ENCODE data around the gene PET100.
"Not testable (repeated sequence)": the region's sequence is repeated elsewhere in the genome, so short reads cannot be mapped to it uniquely, and the experiment has no call there.

The PET100 gene

DNA sequence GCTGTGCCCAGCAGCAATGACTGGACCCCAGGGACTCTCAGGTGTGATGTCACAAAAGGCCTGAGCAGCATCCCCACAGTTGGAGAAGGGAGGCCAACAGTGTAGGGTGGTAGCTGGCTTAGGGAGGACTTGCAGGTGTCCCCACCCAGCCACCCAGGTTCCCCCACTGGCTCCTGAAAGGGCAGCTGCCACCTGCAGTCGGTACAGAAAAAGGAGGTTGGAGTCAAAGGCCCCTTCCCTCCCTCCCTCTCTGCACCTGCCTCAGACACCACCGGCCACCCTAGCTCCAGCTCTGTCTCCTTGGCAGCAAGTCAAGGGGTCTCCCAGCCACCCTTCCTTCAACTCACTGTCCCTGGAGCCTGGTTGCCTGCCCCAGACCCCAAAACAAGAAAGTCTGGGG lies 4.1 kb downstream of the PET100 start, which contains the start of gene PCP2:
Gene PCP2, minus strand, starts transcription at position 22 of the 400 bp plus-strand sequence. CDS start 262 bp downstream, outside the sequence.
- no peak for DNase-seq (ENCODE audit: low spot score)

DNA sequence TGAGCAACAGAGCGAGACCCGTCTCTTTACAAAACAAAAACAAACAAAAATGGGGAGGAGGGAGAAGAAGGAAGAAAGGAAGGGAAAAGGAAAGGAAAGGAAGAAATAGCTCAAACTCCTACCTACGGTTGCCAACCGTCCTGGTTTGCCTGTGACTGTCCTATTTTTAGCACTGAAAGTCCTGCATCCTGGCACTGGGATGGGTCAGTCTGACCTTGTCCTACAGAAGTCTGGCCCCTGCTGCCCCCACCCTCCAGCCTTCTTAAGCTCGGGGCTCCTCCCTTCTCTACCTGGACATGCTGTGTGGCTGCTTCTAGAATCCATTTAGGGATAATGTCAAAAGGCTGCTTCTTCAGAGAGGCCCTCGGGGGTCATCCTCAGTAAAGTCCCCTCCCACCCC lies 6.1 kb downstream of the PET100 start:
- DNase-seq (ENCODE audit: low spot score) = no peak

DNA sequence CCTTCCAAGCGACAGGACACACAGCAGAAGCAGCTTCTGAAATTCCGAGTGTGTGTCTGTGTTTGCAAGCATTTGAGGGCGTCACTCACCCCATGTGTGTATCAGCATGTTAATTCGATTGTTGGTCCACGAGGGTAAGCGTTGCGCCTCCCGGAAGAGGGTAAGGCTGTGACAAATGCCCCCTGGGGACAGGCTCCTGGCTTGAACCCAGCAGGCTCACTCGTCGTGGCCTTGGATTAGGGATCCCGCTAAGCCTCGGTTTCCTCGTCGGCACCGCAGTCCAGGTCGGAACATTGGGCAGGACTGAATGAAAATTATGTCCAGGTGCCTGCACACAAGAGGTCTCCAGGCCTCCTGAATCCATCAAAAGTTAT lies 6.7 kb downstream of the PET100 start:
- DNase-seq (ENCODE audit: low spot score) = no peak

DNA sequence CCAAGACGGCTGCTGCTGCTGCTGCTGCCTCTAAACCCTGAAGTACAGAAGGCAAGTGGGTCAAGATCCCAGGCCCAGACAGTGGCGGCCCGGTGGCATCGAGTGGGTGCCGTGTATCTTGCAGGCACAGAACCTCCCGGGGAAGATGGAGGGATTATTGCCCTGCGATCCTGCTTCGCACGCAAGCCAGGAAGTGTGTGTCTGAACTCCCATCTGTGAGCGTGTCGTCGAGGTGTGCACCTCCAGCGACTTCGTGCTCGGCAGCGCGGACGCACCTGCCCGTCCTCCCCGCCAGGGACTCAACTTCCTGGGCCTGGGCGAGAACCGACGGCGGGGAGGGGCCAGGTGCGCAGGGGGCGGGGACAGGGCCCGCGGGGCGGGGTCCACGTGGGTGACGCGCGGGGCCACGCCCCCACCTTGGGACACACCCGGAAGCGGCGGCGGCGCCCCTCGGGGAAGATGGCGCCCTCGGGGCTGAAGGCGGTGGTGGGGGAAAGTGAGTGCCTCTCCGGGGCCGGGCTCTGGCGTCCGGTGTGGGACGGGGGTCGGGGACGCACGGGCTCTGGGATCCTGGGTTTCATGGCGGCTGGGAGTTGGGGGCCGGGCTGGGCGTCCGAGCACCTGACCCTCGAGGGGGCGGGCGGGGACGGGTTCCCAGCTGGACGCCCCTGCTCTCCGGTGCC lies 7.2 kb downstream of the PET100 start, which contains the start of gene STXBP2:
Gene STXBP2, plus strand, starts transcription at position 420 of the 683 bp plus-strand sequence. Its CDS starts 40 bp downstream, at position 460.
- no peak for DNase-seq (ENCODE audit: low spot score)

DNA sequence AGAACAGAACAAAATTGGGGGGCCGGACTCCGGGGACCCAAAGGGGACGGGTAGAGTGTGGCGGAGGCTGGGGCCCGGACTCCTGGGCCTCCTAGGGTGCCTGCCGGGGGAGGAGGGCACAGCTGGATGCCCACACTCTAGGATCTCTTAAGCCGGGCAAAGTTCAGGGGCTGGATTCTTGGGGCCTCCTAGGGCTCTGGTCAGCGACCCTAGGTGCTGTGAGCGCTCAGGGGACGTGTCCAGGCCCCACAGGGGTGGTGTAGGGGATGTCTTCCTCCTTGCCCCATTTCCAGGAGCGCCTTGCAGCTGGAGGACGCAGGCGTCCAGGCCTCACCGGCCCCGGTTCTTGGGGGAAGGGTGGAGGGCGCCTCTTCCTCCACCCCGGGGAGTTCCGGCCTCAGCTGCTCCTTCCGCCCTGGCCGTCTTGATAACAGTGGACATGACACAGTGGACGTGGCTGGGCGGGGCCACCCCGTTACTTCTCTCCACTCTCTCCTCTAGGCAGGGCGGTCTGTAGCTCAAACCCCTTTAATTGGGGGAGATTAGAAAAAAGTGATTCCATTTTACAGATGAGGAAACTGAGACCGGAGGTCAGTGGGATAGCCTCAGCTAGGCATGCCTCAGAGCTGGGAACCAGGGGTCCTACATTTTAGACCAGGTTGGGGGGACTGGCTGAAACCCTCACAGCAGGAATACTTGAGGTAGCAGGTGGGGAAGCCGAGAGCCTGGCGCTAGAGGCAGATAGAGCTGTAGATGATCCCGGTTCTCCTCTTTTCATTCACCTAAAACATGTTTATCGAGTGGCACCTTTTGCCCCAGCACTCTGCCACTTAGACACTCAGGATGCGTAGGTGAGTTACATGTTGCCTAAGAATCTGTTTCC lies 8.0 kb downstream of the PET100 start:
- no peak for DNase-seq (ENCODE audit: low spot score)

DNA sequence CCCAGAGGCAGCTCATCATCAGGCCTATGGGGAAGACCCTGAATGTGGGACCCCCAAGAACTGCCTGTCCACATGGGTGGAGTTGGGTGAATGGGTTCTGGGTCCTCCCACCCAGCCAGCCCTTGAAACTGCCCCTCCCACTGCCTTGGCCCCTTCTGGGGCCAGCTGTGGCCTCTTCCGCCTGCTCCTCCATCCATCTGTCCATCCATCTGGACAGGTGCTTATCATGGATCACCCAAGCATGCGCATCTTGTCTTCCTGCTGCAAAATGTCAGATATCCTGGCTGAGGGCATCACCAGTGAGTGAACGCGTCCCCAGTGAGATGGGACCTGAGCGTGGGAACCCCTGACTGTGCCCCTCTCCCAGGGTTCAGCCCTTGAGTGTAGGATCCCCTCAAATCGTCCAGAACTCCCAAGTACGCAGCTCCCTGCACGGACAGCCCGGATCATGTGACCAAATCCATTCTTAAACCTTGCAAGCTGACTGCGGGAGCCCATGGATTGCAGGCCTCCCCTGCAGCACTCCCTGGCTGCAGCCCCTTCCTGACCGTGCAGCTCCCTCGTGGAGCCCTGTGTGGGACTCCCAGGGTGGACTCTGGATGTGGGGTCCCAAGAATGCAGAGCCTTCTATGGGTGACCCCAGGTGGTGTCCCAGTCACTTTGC lies 9.3 kb downstream of the PET100 start:
- DNase-seq (ENCODE audit: low spot score) = no peak

DNA sequence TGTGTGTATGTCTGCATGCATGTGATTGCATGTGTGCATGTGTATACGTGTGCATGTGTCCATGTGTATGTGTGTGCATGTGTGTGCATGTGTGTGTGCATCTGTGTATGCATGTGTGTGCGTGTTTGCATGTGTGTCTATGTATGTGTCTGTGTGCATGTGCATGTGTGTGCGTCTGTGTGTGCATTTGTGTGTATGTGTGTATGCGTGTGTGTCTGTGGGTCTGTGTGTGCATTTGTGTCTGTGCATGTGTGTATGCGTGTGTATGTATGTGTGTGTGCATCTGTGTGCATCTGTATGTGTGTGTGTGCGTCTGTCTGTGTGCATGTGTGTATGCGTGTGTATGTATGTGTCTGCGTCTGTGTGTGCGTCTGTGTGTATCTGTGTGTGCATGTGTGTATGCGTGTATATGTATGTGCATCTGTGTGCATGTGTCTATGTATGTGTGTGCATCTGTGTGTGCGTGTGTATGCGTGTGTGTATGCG lies 10.3 kb downstream of the PET100 start:
- no peak for DNase-seq (ENCODE audit: low spot score)

DNA sequence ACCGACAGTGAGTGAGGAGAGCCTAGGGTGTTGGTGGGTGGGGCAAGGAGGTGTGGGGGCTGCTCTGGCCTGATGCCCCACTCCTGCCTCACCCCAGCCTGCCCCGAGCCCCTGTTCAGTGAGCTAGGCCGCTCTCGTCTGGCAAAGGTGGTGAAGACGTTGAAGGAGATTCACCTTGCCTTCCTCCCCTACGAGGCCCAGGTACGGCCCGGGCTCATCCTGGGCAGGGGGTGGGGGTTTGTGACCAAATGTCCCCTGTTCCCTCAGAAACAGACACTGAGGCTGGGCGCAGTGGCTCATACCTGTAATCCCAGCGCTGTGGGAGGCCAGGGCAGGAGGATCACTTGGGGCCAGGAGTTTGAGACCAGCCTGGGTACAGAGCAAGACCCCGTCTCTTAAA lies 11.2 kb downstream of the PET100 start:
- DNase-seq (ENCODE audit: low spot score) = no peak

DNA sequence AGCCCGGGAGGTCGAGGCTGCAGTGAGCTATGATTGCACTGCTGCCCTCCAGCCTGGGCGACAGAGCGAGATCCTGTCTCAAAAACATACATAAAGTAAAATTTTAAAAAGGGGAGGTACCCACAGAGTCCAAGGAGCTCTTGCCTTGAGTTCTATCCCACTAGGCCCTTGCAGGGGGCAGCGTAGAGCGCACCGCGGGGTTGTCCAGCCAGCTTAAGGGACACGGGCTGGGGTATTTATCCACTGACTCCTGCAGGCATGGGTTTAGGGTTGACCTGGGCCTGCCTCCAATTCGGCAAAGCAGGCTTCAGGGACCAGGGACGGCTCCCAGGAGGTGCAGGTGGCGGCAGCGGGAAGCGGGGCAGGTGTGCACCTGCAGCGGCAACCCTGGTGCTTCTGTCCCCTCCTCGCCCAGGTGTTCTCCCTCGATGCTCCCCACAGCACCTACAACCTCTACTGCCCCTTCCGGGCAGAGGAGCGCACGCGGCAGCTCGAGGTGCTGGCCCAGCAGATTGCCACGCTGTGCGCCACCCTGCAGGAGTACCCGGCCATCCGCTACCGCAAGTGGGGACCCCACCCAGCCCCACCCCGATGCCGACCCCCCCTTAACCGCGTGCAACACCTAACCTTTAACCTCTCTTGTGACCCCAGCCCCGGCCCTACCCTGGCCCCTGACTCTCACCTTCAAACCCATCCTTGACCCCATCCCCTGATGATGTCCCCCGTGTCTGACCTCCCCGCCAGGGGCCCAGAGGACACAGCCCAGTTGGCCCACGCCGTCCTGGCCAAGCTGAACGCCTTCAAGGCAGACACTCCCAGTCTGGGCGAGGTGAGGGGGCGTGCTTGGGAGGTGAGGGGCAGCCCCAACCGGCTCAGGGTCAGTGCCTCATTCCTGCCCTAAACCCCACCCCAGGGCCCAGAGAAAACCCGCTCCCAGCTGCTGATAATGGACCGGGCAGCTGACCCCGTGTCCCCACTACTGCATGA lies 12.0 kb downstream of the PET100 start:
- DNase-seq (ENCODE audit: low spot score) = no peak

DNA sequence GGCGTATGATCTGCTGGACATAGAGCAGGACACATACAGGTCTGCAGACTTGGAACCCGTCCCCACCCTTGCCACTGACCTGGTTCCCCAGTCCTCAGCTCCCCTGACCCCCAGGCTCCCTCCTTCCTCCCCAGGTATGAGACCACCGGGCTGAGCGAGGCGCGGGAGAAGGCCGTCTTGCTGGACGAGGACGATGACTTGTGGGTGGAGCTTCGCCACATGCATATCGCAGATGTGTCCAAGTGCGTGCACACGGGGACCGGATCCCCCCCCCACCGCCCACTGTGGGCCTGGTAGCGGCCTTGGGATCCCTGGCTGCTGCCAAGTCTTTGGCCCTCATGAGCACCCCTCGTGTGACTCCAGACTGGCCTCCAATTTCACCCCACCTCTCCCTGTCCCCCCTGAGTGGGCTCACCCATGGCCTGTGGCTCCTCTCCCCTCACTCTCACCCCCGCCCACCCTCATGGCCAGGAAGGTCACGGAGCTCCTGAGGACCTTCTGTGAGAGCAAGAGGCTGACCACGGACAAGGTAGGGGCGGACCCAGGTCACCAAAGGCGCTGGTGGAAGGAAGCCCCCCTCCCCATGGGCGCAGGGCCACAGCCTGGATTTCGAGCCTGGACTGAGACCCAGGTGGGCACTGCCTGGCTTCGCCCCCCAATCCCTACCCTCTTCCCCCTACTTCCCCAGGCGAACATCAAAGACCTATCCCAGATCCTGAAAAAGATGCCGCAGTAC lies 12.9 kb downstream of the PET100 start:
- DNase-seq (ENCODE audit: low spot score) = no peak

DNA sequence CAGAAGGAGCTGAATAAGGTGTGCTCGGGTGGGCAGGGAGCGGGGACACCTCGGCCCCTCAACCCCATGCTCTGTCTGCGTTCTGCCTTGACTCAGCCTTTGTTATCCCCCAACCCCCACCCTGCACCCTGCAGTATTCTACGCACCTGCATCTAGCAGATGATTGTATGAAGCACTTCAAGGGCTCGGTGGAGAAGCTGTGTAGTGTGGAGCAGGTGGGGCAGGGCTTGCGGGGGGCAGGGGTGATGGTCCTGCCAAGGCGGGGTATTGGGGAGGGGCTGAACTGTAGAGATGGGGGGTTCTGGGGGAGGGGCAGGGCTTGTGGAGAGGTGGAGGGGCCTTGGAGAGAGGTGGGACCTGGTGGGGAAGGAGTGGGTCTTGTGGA lies 13.4 kb downstream of the PET100 start:
- no peak for DNase-seq (ENCODE audit: low spot score)

DNA sequence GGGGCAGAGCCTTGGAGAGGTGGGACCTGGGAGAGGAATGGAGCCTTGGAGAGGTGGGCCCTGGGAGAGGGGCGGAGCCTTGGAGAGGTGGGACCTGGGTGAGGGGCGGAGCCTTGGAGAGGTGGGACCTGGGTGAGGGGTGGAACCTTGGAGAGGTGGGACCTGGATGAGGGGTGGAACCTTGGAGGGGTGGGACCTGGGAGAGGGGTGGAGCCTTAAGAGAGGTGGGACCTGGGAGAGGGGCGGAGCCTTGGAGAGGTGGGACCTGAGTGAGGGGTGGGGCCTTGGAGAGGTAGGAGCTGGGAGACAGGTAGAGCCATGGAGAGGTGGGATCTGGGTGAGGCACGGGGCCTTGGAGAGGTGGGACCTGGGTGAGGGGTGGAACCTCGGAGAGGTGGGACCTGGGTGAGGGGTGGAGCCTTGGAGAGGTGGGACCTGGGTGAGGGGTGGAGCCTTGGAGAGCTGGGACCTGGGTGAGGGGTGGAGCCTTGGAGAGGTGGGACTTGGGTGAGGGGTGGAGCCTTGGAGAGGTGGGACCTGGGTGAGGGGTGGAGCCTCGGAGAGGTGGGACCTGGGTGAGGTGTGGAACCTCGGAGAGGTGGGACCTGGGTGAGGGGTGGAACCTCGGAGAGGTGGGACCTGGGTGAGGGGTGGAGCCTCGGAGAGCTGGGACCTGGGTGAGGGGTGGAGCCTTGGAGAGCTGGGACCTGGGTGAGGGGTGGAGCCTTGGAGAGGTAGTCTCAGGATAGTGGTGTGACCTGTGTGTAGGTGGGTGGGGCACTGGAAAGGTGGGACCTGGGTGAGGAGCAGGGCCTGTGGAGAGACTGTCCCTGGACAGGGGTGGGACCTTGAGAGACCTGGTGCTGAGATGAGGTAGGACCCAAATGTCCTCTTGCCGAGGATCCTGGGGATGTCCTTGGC lies 14.3 kb downstream of the PET100 start:
- not testable (repeated sequence) for DNase-seq (ENCODE audit: low spot score)

DNA sequence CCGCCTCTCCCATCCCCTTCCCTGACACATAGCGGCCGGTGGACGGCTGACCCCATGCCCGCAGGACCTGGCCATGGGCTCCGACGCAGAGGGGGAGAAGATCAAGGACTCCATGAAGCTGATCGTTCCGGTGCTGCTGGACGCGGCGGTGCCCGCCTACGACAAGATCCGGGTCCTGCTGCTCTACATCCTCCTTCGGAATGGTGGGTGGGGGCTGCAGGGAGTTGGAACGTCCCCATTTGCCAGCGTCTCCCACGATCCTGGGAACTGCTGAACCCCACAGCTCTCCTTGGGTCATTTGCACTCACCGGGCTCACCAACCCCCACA lies 14.9 kb downstream of the PET100 start:
- no peak for DNase-seq (ENCODE audit: low spot score)

DNA sequence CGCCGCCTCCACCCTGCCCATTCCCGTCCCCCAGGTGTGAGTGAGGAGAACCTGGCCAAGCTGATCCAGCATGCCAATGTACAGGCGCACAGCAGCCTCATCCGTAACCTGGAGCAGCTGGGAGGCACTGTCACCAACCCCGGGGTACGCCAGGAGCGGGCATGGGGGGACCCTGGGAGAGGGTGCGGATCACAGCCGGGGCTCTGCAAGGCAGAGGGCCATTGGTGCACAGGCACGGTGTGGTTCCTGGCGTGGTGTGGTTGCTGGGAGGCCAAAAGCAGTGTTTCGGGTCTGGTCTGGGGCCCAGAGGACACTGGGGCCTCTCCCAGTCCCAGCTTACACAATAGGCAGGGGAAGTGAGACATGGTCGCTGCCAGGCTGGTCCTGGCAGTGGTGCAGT lies 15.6 kb downstream of the PET100 start:
- no peak for DNase-seq (ENCODE audit: low spot score)

DNA sequence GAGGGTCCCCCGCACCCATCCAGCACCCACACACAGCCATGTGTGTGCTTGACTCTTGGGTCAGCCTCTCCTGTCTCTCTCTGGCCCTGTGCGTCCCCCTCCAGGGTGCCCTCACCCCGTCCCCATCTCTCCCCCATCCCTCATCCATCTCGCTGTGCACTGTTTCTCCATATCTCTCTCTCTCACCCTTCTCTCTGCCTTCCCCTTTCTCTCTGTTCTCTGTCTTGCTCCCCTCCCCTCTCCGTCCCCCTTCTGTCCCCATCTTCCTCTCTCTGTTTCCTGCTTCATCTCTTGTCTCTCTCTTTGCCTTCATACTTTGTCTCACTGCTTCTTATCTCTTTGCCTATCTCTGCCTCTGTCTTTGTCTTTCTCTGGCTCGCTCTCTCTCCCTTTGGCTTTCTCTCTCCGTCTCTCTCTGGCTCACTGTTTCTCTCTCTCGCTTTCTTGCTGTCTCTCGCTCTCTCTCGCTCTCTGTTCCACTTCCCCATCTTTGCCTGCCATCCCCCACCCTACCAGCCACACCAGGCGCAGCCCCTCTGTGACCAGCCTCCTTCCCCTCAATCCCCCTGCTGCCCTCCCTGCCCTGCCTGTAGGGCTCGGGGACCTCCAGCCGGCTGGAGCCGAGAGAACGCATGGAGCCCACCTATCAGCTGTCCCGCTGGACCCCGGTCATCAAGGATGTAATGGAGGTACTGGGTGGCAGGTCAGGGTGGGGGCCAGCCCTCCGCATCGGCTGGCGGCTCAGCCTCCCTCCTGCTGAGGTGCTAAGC lies 16.2 kb downstream of the PET100 start:
- DNase-seq (ENCODE audit: low spot score) = no peak

DNA sequence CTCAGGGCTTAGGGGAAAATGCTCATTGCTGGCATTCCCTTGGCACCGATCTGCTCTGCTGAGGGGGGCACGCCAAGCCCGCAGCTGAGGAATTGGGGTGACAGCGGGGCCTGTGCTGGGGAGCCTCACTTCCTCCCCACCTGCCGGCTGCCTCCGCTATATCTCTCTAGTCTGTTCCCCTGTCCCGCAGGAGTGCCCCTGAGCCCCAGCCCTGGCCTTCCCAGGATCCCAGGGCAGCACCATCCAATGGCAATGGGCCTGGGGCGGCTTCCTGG lies 16.8 kb downstream of the PET100 start:
- no peak for DNase-seq (ENCODE audit: low spot score)

DNA sequence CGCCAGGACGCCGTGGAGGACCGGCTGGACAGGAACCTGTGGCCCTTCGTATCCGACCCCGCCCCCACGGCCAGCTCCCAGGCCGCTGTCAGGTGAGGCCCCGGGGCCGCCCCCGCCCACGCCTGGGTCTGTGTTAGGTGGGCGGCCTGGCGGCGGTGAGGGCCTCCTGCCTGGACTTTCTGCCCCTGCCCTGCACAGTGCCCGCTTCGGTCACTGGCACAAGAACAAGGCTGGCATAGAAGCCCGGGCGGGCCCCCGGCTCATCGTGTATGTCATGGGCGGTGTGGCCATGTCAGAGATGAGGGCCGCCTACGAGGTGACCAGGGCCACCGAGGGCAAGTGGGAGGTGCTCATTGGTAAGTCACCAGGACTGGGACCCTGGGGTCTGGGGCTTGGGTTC lies 17.6 kb downstream of the PET100 start:
- no peak for DNase-seq (ENCODE audit: low spot score)

DNA sequence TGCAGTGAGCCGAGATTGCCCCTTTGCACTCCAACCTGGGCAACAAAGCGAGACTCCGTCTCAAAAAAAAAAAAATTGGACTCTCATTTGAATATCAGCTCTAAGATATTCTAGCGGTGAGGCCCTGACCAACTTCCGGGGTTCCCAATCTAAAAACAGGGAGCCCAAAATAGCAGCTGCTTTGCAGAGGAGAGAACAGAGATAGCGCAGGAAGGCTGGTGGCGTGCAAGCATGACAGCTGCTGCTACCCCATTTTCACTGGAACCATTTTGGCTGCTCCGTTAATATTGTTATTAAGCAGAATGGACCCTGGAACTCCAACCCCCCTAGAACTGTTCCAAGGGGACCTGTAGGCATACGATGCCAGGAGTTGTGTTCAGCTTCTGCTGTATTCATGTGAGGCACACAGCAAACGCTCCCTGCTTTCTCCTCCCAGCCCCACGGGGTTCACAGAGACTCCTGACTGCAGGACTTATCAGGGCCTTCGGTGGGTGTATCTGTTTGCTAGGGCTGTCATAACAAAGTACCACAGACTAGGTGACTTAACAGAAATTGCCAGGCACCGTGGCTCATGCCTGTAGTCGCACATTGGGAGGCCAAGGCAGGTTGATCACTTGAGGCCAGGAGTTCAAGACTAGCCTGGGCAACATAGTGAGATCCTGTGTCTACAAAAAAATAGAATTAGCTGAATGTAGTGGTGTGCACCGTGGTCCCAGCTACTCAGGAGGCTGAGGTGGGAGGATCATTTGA lies 18.8 kb downstream of the PET100 start:
- no peak for DNase-seq (ENCODE audit: low spot score)

DNA sequence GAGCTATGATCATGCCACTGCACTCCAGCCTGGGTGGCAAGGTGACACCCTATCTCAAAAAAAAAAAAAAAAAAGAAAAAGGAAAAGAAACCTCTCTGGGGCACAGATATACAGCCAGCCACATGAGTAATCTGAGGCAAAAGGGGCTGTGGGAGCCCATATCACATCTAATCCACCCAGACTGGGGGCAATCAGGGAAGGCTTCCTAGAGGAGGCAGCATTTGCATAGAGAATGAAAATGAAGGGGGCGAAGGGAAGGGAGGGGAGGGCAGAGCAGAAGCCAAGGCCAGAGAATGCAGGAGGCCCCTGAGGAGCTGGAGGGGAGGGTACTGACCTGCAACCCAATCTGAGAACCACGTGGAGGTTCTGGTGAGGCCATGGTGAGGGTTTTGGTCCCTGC lies 20.6 kb downstream of the PET100 start:
- DNase-seq (ENCODE audit: low spot score) = no peak
